NCI-H2029 (cell line): ENCODE measurements around the gene MAP3K13.
"Not testable (repeated sequence)": the region's sequence is repeated elsewhere in the genome, so short reads cannot be mapped to it uniquely, and the experiment has no call there.

Experiments used
- DNase-seq: peaks from one replicate; lab custom pipeline; 2025; lab: John Stamatoyannopoulos, UW

The MAP3K13 gene

DNA sequence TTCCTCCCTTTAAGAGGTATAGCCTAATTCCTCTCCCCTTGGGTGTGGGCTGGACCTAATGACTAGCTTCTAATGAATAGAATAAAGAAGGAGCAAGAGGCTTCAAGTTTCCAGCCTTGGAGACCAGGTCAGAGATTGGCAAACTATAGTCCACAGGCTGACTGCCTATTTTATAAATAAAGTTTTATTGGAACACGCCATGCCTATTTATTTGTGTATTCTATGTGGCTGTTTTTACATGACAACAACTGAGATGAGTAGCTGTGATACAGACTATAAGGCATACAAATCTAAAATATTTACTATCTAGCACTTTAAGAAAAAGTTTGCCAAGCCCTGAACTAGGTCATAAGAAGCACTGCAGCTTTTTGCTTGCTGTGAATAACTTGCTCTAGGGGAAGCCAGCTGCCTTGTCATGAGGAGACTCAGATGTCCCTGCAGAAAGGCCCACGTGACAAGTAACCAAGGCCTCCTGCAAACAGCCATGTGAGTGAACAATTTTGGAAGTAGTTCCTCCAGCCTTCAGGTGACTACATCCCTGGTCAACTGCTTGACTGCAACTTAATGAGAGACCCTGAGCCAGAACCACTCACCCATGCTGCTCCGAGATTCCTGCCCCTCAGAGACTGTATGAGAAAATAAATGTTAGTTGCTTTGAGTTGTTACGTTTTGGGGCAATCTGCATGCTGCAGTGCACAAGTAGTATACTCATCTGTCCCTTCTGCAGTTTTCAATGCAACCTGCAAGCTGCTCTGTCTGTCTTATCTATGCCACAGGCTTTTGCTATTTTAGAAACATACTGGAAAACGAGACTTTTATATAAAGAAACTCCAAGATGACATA is 21.1 kb upstream of the MAP3K13 start:
- no peak for DNase-seq

DNA sequence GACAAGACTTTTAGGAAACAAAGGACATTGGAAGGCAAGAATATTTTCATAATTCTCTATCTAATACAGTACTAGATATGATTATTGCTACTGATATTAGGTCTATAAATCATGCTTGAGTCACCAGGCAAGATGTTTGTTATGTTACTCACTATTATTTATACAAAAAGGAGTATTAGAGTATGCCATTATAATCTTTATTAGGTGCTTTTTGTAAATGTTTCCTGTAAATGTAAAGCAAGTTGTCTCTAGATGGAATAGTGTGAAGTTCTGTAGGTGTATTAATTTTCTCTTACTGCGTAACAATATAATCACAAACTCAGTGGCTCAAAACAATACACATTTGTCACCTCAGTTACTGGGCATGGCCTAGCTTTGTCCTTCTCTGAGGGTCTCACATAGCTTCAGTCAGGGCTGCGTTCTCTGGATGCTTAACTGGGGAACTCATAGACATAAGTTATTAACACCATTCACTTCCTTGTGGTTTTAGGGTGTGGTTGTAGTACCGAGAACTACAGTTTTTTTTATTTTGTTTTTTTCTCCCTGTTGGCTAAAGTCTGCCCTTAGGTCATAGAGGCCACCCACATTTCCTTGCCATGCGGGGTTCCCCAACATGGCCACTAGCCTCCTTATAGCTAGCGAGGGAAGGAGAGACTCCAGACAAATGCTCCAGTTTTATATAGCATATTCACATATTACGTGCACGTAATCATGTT is 20.3 kb upstream of the MAP3K13 start:
- DNase-seq: no peak

DNA sequence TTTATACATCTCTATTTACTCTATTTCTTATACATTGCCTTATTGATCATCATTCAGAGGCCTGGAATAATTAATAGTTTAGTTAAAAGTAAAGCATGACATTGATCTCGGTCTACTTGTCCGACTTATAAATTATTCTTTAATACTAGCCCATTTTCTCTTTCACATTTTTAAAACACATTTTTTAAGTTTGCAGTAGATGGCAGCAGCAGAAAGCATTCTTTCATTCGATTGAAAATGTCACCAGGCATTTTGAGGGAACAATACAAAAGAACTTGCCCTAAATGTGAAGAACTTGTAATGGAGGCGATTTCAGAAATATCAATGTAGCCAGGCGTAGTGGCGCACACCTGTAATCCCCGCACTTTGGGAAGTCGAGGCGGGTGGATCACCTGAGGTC is 15.5 kb upstream of the MAP3K13 start:
- no peak for DNase-seq

DNA sequence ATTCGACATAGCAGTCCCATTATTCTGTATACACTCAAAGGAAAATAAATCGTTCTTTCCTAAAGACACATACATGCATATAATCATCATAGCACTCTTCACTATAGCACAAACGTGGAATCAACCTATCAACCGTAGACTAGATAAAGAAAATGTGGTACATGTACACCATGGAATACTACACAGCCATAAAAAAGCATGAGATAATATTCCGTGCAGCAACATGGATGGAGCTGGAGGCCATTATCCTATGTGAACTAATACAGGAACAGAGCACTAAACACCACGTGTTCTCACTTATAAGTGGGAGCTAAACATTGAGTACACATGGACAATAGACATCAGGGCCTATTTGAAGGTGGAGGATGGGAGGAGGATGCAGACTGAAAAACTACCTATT is 12.1 kb upstream of the MAP3K13 start:
- no peak for DNase-seq

DNA sequence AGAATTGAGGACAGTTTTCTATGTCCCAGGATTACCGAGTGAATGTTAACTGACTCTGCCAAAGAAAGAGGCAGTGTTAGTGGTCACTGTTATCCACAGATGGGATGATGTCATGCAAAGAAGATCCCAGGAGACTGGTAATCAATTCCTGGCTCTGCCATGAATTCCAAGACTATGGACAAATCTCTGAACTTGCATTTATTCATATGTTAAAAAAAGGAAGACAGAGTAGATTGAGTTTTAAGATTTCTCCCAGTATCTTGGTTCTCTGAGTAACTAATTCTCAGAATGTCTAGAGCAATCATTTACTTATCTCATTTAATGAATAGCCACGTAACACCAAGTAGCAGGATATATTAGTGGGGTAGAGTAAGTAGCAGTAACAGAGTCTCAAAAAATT is 11.5 kb upstream of the MAP3K13 start:
- DNase-seq: no peak

DNA sequence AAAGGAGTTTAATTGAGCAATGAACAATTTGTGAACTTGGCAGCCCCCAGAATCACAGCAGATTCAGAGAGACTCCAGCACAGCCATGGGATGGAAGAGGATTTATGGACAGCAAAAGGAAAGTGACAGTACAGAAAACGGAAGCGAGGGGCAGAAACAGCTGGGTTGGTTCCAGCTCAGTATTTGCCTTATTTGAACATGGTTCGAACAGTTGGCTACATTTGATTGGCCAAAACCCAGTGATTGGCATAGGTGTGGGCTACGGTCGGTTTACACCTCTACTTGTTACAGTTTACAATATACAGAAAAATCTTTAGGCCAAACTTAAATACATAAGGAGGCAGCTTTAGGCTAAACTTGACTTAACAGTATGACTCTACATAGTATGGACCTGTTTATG is 9.7 kb upstream of the MAP3K13 start:
- no peak for DNase-seq

DNA sequence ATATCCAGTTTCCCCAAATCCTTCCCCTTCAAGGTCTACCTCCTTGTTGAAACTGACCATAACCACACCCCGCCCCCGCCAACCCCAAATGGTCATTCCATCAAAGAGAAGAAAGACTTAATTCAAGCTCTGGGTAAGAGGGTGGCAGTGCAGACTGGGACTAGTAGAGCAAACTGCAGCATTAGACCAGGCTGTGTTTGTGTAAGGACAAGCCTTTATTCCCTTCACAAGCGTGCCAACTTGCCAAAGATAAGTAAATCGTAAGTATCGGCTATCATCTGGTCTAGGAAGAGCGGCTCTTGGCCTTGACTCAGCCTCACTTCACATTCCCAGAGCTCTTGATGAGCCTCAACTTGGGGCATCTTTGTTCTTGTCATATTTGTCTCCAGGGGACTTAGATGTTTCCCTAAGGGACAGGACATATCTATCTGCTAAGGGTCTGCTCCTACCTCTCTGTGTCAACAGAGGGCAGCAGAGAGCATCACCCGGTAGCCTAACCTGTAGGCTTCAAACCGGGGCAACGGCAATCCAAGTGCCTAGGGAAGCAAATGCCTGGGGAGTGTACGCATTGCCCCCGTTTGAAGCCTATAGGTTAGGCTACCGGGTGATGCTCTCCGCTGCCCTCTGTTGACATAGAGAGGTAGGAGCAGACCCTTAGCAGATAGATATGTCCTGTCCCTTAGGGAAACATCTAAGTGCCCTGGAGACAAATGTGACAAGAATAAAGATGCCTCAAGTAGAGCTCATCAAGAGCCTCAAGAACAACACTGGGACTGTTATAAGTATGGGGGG is 8.9 kb upstream of the MAP3K13 start:
- DNase-seq: peak; percentile 84

DNA sequence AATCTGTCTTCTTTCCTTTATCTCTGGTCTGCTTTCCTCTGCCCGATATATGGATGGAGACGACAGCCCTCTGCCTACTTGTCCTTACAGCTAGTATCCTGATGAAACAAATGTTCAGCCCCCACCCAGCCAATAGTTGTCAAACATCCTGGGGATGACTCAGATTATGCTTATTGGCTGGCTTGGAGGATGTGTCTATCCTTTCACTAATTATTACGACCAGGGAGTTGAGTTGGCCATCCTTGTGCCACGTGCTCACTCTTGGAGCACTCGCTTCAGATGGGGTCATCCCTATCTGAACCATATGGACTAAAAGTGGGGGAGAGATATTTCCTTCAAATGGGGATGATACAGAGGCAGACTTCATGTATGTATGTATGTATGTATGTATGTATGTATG is 6.4 kb upstream of the MAP3K13 start:
- no peak for DNase-seq

DNA sequence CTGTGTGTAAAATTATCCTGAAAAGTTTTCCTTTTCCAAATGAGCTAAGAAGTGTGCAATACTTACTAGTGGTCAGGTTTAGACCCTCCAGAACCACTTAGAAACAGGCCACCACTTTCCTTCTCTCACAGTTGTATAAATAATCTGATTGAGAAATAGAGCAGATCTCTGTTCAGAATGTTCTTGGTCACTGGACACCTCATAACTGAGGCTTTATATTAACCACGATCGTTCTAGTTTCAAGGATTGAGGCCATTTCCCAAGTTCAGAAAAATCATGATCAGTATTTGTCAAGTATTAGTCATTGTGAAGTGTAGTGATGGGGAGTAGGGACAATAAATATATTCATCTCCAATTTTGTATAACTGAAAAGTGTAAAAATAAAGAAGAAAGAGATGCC is 1.0 kb upstream of the MAP3K13 start:
- DNase-seq: no peak

DNA sequence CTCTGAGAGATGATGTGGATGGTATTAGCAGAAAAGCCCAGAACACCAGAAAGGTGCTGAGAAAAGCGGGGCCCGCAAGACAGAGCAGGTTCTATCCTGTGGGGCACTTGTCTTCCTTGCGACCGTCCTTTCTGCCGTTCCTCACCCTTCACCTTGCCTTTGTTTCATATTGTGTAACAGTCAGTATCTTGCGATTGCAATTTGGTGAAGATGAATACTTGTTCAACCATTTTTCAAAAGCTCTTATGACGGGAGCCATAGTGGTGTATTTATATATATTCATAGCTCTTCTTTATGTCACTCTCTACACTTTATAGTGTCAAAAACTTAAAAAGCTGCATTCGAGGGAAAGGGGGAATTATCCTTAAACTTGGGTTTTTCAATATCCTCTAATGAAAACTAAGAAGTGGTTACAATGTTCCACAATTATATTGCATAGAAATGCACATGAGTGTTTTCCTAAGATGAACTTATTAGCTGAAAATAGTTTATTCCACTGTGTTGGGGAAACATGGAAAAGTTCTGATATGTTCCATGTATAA is 797 bp downstream of the MAP3K13 start:
- peak; percentile 50 for DNase-seq

DNA sequence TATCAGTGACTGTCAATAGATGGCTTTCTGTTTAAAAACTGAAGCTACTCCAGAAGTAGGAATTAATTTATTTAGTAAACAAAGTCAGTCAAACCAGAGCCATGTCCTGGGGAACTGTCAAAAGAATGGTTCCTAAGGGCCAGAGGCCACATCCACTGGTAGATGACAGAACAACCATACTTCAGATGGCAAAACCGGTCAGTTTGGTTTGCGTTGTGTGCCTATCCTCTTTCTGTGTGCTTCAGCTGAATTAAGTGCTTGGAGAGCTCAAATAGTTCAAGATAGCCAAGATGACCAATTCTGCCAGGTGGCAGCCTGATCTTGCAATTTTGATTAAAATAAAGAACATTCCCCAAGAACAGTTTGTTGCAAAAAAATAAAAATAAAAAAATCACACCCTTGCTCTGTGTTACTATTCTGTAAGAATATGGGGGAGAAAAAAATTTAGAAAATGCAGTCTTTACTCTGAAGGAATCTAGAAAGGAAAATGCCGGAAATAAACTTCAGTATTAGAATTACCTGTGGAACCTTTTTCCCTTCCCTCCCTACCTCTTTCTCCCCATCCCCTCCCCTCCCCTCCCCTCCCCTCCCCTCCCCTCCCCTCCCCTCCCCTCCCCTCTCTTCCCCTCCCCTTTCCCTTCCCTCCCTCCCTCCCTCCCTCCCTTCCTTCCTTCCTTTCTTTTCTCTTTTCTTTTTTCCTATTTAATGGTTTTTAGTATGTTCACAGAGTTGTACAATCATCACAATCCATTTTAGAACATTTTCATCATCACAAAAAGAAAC is 2.5 kb downstream of the MAP3K13 start:
- DNase-seq: peak; percentile 81

DNA sequence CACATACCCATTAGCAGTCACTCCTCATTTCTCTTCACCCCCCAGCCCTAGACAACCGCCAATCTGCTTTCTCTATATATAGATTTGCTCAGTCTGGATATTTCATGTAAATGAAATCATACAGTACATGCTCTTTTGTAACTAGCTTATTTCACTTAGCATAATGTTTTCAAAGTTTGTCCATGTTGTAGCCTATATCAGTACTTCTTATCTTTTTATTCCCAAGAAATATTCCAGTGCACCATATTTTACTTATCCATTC is 3.1 kb downstream of the MAP3K13 start:
- DNase-seq: no peak

DNA sequence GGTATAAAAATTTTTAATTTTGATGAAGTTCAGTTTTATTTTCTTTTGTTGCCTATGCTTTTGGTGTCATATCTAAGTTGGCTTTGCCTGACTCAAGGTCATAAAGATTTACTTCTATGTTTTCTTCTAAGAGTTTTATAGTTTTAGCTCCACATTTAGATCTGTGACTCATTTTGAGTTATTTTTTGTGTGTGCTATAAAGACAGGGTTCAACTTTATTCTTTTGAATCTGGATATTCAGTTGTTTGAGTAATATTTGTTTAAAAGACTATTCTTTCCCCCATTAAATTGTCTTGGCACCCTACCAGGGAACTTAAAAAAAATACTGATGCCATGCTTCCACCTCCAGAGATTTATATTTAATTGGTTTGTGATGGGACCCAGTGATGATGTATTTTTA is 4.0 kb downstream of the MAP3K13 start:
- DNase-seq: no peak

DNA sequence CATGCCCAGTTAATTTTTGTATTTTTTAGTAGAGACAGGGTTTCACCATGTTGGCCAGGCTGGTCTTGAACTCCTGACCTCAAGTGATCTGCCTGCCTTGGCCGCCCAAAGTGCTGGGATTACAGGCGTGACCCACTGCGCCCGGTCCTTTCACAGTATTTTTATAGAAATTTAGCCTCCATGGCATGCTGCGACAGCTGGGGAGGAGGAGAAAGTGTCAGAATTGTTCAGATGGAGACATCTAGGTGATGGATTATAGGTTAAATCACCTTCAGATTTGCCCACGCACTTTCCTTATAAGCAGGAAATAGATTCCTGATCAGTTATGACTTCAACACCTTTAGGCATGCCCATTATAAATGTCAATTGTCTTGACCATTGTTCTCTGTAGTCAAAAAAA is 7.4 kb downstream of the MAP3K13 start:
- not testable (repeated sequence) for DNase-seq

DNA sequence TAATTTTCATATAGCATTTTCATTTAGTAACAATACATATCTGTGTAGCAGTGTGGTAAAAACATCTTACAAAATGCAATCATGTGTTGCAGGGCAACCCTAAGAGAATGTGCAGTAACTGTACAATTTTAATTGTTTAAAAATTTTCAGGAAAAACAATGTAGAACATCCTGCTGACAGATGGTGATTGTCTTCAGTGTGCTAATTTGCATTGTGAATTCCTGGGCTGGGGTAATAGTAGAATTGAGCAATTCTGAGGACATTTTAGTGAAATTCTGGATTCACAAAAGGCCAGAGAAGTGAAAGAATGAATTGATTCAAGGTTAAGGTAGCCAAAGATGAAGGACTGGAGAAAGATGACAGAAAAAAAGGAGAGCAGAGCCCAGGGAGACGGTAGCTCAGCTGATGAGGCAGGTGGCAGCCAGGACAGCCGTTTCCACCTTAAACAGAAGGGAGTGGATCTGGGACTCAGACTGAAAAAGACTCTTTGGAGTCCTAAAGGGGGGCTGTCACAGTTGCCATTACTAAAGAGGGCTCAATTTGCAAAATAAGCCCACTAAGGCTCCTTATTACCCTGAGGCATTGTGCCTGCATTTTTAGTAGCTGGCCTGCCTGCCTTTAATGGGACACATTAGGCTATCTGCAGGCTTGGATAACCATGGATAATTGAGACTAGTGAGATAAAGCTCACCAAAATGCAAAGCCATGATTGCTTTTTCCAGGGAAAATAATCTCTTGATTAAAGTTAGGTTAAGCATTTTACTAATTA is 8.6 kb downstream of the MAP3K13 start:
- DNase-seq: no peak

DNA sequence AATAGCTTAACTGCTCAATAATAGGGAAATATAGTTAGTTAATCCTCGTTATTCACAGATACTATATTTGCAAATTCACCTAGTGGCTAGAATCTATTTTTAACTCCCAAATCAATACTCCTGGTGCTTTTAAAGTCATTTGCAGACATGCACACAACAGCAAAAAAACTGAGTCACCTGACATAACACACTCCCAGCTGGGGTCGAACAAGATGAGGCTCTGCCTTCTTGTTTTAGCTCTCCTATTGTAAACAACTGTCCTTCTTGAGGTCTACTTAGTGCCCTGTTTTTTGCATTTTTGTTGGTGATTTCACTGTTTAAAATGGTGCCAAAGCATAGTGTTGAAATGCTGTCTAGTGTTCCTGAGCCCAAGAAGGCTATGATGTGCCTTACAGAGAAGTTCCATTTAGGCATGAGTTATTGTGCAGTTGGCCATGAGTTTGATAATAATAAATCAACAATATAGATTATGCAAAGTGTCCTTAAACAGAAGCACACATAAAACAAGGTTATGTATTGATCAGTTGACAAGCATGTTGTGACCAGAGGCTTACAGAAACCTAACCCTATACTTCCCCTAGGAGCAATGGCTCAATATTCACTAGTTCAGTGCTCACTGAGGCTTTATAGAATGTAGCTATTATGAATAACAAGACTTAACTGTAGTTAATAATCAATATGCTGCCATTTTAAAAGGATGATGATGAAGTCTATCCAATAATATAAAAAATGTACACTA is 18.6 kb downstream of the MAP3K13 start:
- DNase-seq: no peak

DNA sequence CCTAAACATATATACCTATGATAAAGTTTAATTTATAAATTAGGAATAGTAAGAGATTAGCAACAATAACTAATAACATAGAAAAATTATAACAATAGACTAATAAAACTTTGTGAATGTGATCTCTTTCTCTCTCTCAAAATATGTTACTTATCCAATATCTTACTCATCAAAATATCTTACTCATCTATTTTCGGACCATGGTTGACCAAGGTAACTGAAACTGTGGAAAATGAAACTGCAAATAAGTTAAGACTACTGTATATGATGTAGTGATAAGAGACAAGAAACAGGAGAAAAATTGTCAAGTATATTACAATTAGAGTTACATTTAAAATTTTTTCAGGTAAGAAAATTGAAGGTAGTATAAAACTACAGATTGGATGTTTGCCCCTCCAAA is 19.2 kb downstream of the MAP3K13 start:
- no peak for DNase-seq

DNA sequence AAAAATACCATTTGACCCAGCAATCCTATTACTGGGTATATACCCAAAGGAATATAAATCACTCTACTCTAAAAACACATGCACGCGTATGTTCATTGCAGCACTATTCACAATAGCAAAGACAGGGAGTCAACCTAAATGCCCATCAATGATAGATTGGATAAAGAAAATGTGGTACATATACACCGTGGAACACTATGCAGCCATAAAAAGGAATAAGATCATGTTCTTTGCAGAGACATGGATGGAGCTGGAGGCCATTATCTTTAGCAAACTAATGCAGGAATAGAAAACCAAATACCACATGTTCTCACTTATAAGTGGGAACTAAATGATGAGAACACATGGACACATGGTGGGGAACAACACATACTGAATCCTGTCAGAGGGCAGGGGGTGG is 23.6 kb downstream of the MAP3K13 start:
- DNase-seq: not testable (repeated sequence)

DNA sequence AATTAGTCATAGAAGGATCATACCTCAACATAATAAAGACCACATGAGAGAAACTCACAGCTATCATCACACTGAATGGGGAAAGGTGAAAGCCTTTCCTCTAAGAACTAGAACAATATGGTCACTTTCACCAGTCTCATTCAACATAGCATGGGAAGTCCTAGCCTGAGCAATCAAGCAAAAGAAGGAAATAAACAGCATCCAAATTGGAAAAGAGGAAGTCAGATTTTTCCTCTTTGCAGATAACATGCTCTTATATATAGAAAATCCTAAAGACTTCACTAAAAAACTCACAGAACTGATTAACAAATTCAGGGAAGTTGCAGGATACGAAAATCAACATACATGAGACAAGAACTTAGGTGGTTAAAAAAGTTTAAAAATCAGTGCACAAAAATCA is 24.7 kb downstream of the MAP3K13 start:
- no peak for DNase-seq

DNA sequence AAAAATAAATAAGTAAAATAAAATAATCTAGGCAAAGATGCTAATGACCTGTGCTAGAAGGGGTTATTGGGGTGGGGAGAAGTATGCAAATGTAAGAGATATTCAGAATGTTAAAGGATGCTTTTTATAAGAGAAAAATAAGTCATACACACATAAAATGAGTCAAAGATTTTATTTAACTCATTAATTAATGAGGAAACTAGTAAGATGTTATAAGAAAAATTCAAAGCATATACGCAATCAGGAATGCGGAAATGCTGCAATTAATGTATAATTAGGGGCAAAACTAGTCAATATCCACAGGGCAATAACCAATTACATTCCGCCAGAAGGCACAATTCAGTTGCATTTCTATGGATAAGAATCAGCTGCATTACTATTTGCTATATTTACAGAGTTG is 30.1 kb downstream of the MAP3K13 start:
- DNase-seq: no peak

DNA sequence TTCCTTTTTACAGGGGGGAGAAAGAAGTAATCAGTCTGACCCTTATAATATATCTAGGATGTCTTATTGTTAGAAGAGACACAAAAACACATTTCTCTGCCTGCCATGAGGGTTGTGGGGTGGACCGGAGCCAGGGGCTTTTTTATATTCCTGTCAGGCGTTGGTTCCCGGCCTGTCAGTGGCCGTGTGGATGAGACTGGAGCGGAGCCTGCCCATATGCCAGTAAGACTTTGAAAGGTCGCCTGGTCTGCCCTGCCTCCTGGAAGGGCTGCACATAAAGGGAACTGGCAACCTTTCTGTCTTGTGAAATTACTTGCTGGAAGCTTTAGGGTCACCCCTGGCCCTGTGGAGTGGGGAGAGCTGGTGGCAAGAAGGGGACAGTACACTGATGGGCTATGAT is 34.7 kb downstream of the MAP3K13 start:
- DNase-seq: no peak
